ENCODE measurements around the gene RBM7.

DNA sequence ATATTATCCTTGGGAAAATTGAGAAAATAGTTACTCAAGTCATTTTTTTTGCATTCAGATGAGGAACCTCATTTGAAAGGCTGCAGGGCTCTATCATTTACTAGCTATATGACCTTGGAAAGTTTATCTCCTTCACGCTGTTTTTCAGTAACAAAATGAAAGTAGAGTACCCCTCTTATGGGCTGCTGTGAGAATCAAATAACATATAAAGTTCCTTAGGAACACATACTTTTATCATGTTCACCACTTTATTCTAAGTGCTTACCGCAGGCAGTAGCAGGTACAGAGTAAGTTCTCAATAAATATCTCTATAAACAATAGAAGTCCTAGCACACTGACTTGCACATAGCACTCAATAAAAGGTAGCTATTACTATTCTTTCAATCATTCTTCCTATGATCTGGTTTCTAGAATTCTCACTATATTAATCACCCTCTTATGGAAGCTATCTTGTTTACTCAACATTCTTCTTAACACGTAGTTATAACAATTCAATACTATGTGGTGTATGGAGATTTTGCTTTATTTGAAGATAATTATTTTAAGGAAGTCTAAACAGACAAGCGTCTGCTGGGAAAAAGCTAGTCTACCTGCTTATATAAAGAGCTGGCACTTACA, 2.1 kb upstream of the RBM7 start:
- TF ChIP-seq, protein P1, sequence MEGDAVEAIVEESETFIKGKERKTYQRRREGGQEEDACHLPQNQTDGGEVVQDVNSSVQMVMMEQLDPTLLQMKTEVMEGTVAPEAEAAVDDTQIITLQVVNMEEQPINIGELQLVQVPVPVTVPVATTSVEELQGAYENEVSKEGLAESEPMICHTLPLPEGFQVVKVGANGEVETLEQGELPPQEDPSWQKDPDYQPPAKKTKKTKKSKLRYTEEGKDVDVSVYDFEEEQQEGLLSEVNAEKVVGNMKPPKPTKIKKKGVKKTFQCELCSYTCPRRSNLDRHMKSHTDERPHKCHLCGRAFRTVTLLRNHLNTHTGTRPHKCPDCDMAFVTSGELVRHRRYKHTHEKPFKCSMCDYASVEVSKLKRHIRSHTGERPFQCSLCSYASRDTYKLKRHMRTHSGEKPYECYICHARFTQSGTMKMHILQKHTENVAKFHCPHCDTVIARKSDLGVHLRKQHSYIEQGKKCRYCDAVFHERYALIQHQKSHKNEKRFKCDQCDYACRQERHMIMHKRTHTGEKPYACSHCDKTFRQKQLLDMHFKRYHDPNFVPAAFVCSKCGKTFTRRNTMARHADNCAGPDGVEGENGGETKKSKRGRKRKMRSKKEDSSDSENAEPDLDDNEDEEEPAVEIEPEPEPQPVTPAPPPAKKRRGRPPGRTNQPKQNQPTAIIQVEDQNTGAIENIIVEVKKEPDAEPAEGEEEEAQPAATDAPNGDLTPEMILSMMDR (conservative IDR thresholded peaks at IDR 0.05; ENCODE audit: low read length) = no peak
- no peak for TF ChIP-seq EZH2phosphoT487 (IDR thresholded peaks at IDR 0.05; ENCODE audit: borderline replicate concordance)

Data from Loucy (cell line).